ENCODE data around the gene MYO5B.

The MYO5B gene

DNA sequence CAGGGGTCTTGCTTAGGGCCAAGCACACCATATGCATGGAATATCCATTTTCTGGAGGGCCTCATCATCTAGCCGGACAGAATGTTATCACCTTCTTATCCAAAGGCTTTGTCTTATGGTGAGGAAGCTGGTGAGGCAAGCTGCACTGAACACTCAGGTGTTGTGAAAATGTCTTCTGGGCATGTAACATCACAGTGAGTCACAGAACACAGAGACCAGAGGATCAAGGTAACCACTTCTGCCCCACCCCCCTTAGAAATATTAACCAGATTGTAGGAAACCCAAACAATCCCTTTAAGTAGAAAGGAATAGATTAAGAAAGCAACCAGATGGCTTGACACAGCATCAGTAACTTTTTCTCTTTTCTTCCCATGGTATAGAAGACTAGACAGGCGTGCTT, 51.1 kb downstream of the MYO5B start:
- DNase-seq = no peak

DNA sequence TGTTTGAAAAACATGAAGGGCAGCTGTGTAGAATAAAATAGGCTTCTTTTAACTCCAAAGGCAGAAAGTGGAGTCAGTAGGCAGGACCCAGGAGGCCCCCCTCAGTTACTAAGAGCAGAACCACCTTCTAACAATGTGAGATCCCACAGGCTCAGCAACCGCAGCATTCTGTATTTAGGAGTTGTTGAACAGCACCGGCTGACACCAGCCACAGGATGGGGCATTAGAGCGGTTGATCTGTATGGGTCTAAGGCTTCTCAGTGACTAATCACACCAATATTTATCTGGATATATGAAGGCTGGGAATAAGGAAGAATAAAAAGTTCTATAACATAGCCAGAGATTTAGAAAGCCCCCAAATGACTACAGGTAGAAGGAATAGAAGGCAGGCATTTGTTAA, 51.7 kb downstream of the MYO5B start:
- no peak for DNase-seq

- no peak for DNase-seq
Observed at GRCh38 chr18:50142441-50143120, 52.4 kb downstream of the MYO5B start.

DNA sequence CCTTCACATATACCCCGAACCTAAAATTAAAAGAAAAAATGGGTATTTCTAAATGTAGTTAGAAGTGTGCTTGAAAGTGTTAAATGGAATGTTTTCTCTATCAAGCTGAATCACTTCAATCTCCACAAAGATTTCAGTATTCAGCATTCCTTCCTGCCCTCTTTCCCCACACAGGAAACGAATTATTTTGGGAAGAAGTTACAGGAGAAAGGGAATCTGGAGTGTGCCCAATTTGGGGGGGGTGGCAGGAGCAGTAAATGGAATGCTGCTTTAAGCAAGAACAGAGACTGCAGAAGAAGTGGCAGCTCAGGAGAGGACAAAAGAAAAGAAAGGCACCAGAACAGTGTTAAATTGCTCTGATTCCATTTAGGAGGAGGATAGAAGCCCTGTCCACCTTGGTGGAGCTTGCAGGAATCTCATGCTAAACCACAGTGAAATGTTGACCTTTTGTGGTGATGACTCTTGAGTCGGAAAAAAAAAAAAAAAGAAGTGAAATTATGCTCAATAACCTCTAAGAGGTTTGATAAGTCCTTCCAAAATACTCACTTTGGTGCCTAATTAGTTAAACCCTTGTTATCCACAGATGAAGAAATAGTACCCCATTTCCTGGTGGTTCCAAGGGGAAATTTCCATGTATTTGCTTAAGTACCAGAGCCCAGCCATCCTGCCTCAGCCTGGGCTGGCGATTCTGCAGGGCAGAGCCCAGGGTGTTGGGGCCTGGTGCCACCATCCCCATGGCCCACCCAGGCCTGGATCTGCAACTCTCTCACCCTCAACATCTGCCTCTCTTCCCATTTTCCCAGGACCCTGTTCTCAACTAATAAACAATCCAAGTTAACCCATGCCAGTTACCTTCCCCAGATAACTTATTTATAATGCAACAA, 56.5 kb downstream of the MYO5B start:
- no peak for DNase-seq

DNA sequence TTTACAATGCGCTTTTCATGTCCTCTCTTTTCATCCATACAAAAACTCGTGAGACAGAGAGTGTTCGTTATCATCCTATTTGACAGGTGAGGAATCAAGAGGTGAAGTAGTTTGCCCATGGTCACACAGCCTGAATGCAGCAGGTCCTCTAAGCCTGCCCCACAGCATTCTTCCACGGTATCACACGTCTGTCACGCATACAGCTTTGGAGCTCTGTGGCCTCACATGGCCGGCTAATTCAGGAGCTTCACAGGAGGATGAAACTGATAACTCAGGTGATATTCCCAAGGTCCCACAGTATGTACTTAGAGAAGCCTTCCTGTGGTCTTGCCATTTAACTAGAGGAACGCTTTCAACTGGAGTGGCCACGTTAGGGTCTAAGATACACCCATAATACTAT, 59.0 kb downstream of the MYO5B start:
- DNase-seq = no peak

DNA sequence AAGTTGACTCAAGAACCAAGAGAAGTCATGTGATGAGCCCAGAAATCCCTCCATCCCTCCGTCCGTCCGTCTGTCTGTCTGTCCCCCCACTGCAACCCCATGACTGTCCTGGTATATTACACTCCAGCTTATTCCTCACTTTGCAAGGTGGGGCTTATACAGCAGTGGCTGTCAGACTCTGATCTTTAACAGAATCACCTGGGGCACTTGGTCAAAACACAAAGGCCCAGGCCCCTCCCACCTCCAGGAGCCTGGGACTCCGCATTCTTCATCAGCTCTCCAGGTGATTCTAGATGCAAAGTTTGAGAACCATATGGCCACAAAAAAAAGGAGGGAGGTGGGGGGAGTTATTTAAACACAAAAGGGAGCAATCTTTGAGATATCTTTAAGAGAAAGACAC, 61.4 kb downstream of the MYO5B start:
- DNase-seq = no peak

GRCh38 chr18:50131591-50131990, 63.4 kb downstream of the MYO5B start:
- DNase-seq = no peak

- DNase-seq = peak; percentile 82
Observed at GRCh38 chr18:50128506-50129271, 66.3 kb downstream of the MYO5B start.

GRCh38 chr18:50127516-50128210, 67.3 kb downstream of the MYO5B start:
- no peak for DNase-seq

DNA sequence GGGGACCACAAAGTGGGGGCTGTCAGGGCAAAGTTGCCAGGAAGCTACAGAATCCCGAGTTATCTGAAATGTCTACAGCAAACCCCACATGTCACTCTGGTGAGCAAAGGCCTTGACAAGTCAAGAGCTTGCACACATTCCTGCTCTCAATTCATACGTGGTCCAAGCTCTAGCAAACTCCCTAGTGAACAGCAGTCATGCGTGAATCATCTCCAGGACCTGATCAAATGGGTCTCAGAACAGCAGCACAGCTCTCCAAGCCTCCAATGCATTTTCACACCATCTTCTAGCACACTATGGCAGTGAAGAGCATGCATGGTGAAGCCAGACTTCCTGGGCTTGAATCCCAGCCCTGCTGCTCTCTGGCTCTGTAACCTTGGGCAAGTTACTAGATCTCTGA, 68.5 kb downstream of the MYO5B start:
- no peak for DNase-seq

DNA sequence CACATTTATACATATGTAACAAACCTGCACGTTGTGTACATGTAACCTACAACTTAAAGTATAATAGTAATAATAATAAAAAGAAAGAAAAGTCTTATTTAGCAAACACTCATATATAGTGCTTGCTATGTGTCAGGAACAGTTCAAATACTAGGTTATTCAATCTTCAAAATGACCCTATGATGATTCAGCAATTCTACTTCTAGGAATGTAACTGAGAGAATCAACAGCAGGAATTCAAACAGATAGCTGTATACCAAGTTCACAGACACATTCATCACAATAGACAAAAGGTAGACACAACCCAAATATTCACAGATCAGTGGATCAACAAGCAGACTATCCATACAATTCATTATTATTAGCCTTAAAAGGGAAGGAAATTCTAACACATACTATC, 69.5 kb downstream of the MYO5B start:
- DNase-seq = no peak

- no peak for DNase-seq
Observed at GRCh38 chr18:50119296-50119695, 75.7 kb downstream of the MYO5B start.

- DNase-seq = peak; percentile 88
Observed at GRCh38 chr18:50117863-50118262, 77.1 kb downstream of the MYO5B start.

- DNase-seq = no peak
Observed at GRCh38 chr18:50115095-50115494, 79.9 kb downstream of the MYO5B start.

DNA sequence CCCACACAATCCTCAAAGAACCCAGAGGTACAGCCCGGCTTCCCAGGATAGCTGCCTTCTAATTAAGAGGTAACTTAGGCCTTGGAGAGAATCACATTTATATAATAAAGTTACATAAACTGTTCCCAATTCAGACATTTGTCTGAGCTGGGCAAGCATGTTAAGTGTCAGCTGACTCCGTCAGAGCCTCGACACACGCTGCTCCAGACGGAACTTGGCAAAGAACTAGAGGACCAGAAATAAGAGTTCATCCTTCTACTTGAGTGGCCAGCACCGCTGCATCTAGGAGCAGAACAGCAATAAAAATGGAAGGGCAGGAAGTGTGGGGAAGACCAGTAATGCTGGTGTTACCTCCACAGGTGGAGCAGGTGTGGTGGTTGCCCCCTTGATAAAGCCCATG, 80.5 kb downstream of the MYO5B start:
- no peak for DNase-seq

- DNase-seq = no peak
Observed at GRCh38 chr18:50113726-50114125, 81.2 kb downstream of the MYO5B start.

DNA sequence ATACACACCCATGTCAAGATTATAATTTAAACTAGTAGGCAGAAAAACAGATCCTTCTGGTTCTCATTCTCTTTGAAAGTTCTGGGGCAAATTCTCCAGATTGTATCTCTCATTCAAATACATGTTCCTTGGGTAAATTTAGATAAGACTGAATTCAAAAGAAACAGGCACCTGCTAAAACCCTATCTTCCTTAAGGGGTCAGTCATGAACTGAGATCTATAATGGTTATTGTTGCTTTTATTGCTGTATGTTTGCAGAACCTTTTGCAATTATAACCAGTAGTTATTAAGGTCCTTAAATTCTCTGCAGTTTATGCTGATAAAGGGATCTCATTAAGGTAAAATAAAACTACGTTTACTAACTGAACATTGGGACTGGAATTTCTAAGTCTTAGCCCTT, 83.5 kb downstream of the MYO5B start:
- no peak for DNase-seq

DNA sequence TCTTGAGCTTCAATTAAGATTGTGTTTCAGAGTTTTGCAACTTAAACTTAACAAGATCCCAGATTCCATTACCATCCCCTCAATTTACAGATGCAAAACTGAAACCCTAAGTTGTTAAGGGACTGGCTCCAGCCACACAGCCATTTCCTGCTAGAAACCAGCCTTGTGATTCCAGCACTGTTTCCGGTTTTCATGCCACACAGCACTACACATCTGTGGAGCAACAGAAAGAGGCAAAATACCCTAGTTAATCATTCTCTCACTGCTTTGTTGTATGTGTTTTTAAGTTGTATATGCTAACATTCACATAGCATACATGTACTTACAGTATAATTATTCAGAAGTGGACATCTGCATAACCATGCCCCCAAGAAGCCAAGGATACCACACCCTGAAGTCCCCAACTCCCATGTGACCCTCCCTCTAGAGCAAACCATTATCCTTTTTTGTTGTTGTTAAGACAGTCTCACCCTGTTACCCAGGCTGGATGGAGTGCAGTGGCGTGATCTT, 87.4 kb downstream of the MYO5B start:
- no peak for DNase-seq

GRCh38 chr18:50105027-50105426, 89.9 kb downstream of the MYO5B start:
- DNase-seq = no peak

GRCh38 chr18:50104421-50104820, 90.5 kb downstream of the MYO5B start:
- DNase-seq = no peak

GRCh38 chr18:50099725-50100407, 95.1 kb downstream of the MYO5B start:
- peak; percentile 45 for DNase-seq

- DNase-seq = peak; percentile 12
Observed at GRCh38 chr18:50097702-50098101, 97.2 kb downstream of the MYO5B start.
